CD14-positive monocyte (primary cell): ENCODE measurements around the gene CHRNB1. TPM values are rescaled to one million over a fixed set of nuclear protein-coding genes. Genes with fewer than 3 reads are reported as not detected.

ENCODE experiments used
- DNase-seq, 3 donors: peaks; one replicate each; pipeline ENCODE4 v3.0.0-alpha.2; 2011 to 2022
- H2AFZ ChIP-seq: 2 replicates; pipeline ENCODE4 v1.6.0; 2012; ENCODE audit warnings: mild to moderate bottlenecking, low read depth, low read length, inconsistent platforms; ENCODE audit not compliant: insufficient read depth, poor library complexity, severe bottlenecking
- H3K27ac ChIP-seq, 2 donors: 1 replicate in 1 of 2; 2 replicates in 1 of 2; pipeline ENCODE4 v1.5.1; 2012 to 2013; ENCODE audit warnings: low read length in 2 of 2, control low read depth in 1 of 2, inconsistent platforms in 1 of 2, low read depth in 1 of 2, mild to moderate bottlenecking in 1 of 2
- H3K27me3 ChIP-seq, 2 donors: one replicate each; pipeline versions ENCODE4 v1.6.0 to v1.6.1; 2011 to 2013; ENCODE audit warnings: low read length in 2 of 2; ENCODE audit not compliant: control insufficient read depth in 2 of 2, insufficient read depth in 2 of 2
- H3K36me3 ChIP-seq, 2 donors: replicated peaks in 1 of 2; 1 replicate in 1 of 2; 2 replicates in 1 of 2; pipeline versions ENCODE4 v1.5.1 to v1.6.1; 2012 to 2013; ENCODE audit warnings: low read length in 2 of 2, control low read depth in 1 of 2, inconsistent platforms in 1 of 2, mild to moderate bottlenecking in 1 of 2; ENCODE audit not compliant: insufficient read depth in 2 of 2, control insufficient read depth in 1 of 2
- H3K4me1 ChIP-seq, 2 donors: 1 replicate in 1 of 2; 2 replicates in 1 of 2; pipeline versions ENCODE4 v1.5.1 to v1.6.1; 2012 to 2013; ENCODE audit warnings: low read length in 2 of 2, control low read depth in 1 of 2, inconsistent platforms in 1 of 2, mild to moderate bottlenecking in 1 of 2, moderate library complexity in 1 of 2; ENCODE audit not compliant: insufficient read depth in 2 of 2, control insufficient read depth in 1 of 2
- H3K4me2 ChIP-seq: replicated peaks from 2 replicates; pipeline ENCODE3; 2012; ENCODE audit warnings: low read length, moderate library complexity, mild to moderate bottlenecking; ENCODE audit not compliant: poor library complexity, severe bottlenecking; ENCODE audit errors: extremely low read depth
- H3K4me3 ChIP-seq, 3 experiments: fragments of 200-600 bp in 1 of 3; sonication (generic) in 1 of 3; replicated peaks in 1 of 3; 1 replicate in 2 of 3; 2 replicates in 1 of 3; pipeline ENCODE4 v1.5.1; 2011 to 2013; ENCODE audit warnings: low read length in 3 of 3, mild to moderate bottlenecking in 3 of 3, control low read depth in 2 of 3, low read depth in 2 of 3, inconsistent platforms in 1 of 3, moderate library complexity in 1 of 3
- H3K79me2 ChIP-seq: 2 replicates; pipeline ENCODE4 v1.6.0; 2012; ENCODE audit warnings: mild to moderate bottlenecking, control low read depth, inconsistent platforms, low read length, moderate library complexity; ENCODE audit not compliant: insufficient read depth
- H3K9ac ChIP-seq: 2 replicates; pipeline ENCODE4 v1.6.0; 2017; ENCODE audit warnings: low read length, mild to moderate bottlenecking; ENCODE audit not compliant: insufficient read depth, poor library complexity, severe bottlenecking
- H3K9me3 ChIP-seq, 2 donors: replicated peaks in 1 of 2; 1 replicate in 1 of 2; 2 replicates in 1 of 2; pipeline versions ENCODE4 v1.5.1 to v1.6.1; 2012 to 2013; ENCODE audit warnings: low read length in 2 of 2, control low read depth in 1 of 2; ENCODE audit not compliant: control insufficient read depth in 1 of 2, insufficient read depth in 1 of 2
- H4K20me1 ChIP-seq: 2 replicates; pipeline ENCODE4 v1.6.0; 2012; ENCODE audit warnings: mild to moderate bottlenecking, low read length, control low read depth, moderate library complexity; ENCODE audit not compliant: insufficient read depth
- H3K27ac Mint-ChIP-seq, 7 donors: one replicate each; pipeline ENCODE4 v1.8.0; 2020; ENCODE audit warnings: mild to moderate bottlenecking in 7 of 7, mixed read lengths in 7 of 7, moderate library complexity in 6 of 7, inconsistent platforms in 2 of 7
- H3K27me3 Mint-ChIP-seq, 3 donors: one replicate each; pipeline ENCODE4 v1.8.0; 2021 to 2022; ENCODE audit warnings: low read depth in 3 of 3, mild to moderate bottlenecking in 3 of 3, mixed read lengths in 3 of 3, moderate library complexity in 3 of 3, inconsistent platforms in 1 of 3
- H3K36me3 Mint-ChIP-seq, 2 donors: one replicate each; pipeline ENCODE4 v1.8.0; 2020; ENCODE audit warnings: mixed read lengths in 2 of 2, inconsistent platforms in 1 of 2, mild to moderate bottlenecking in 1 of 2
- H3K4me1 Mint-ChIP-seq: one replicate; pipeline ENCODE4 v1.8.0; 2020; ENCODE audit warnings: mild to moderate bottlenecking, mixed read lengths
- H3K4me3 Mint-ChIP-seq, 2 donors: one replicate each; pipeline ENCODE4 v1.8.0; 2020; ENCODE audit warnings: mild to moderate bottlenecking in 2 of 2, mixed read lengths in 2 of 2, moderate library complexity in 1 of 2
- H3K9me3 Mint-ChIP-seq, 7 donors: one replicate each; pipeline ENCODE4 v1.8.0; 2020 to 2022; ENCODE audit warnings: mixed read lengths in 7 of 7, mild to moderate bottlenecking in 6 of 7, moderate library complexity in 6 of 7, inconsistent platforms in 2 of 7
- WGBS: methylation state at CpG from one replicate; pipeline ENCODE4 v1.1.5; 2013; ENCODE audit warnings: missing lambda C conversion rate; ENCODE audit not compliant: insufficient coverage; 5-methylcytosine and 5-hydroxymethylcytosine counted together
- intact Hi-C, 2 donors: fragments of 100-400 bp; cut with micrococcal nuclease; formaldehyde crosslinking; loops; one replicate each; pipeline versions ENCODE4 v1.15.0 to v1.15.1; 2023
- polyA plus RNA-seq, 3 donors: library from polyadenylated mRNA; depleted of rRNA in 1 of 3; unstranded in 2 of 3; stranded (reverse) in 1 of 3; fragments of 300-500 nt in 2 of 3; fragments of >200 nt in 1 of 3; fragmentation: Illumina TruSeq in 2 of 3; gene quantifications; 1 replicate in 2 of 3; 2 replicates in 1 of 3; pipeline ENCODE4 v1.2.3, GENCODE V29; 2012 to 2021
- TF ChIP-seq, protein P1 (sequence below): fragments of 200-600 bp; IDR thresholded peaks from one replicate; pipeline ENCODE4 v1.8.0; 2022; ENCODE audit warnings: antibody characterized with exemption, mild to moderate bottlenecking

Gene CHRNB1
- polyA plus RNA-seq, 3 donors = 9.3 to 15.7 (median 14.7) TPM

DNA sequence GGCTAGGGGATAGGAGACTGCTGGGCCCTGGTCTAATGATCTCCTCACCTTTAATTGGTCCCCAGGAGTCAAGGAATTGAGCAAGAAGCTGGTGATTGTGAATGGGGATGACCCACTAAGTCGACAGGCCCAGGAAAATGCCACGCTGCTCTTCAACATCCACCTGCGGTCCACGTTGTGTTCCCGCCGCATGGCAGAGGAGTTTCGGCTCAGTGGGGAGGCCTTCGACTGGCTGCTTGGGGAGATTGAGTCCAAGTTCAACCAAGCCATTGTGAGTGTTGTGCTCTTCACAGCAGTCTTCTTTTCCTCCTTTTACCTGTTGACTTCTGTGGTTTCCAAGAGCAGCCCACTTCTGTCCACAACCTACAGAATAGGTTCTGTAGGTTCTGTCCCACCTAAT, 58.7 kb downstream of the CHRNB1 start:
- H3K4me3 Mint-ChIP-seq = no peak overlapping the region
- no peaks in the 10 kb centered on the region for H3K4me1 Mint-ChIP-seq
- H3K79me2 ChIP-seq = peaks cover 4% of the 10 kb centered on the region
- H3K9me3 ChIP-seq = no peaks in the 10 kb centered on the region
- no peaks in the 10 kb centered on the region for H3K27me3 ChIP-seq
- peak overlapping the region in 1 of 7 donors; percentile 1 for H3K27ac Mint-ChIP-seq
- intact Hi-C loops = loop anchor here in 1 of 2 donors (5.0 kb wide), 1 partner anchor 84 kb away; no protein-coding TSS in a partner anchor
- no peaks in the 10 kb centered on the region for H3K9me3 Mint-ChIP-seq
- H3K4me3 ChIP-seq = no peak overlapping the region
- H3K36me3 Mint-ChIP-seq = peaks cover 84 to 97% of the 10 kb centered on the region in 2 donors
- H3K9ac ChIP-seq = no peak overlapping the region
- no peak for DNase-seq
- H2AFZ ChIP-seq = no peak overlapping the region
- peaks cover 1 to 2% (median 1%) of the 10 kb centered on the region in 3 donors for H3K27me3 Mint-ChIP-seq
- H3K36me3 ChIP-seq = peaks cover 86 to 97% of the 10 kb centered on the region in 2 donors
- peaks cover 33% of the 10 kb centered on the region for H4K20me1 ChIP-seq
- TF ChIP-seq, protein P1, sequence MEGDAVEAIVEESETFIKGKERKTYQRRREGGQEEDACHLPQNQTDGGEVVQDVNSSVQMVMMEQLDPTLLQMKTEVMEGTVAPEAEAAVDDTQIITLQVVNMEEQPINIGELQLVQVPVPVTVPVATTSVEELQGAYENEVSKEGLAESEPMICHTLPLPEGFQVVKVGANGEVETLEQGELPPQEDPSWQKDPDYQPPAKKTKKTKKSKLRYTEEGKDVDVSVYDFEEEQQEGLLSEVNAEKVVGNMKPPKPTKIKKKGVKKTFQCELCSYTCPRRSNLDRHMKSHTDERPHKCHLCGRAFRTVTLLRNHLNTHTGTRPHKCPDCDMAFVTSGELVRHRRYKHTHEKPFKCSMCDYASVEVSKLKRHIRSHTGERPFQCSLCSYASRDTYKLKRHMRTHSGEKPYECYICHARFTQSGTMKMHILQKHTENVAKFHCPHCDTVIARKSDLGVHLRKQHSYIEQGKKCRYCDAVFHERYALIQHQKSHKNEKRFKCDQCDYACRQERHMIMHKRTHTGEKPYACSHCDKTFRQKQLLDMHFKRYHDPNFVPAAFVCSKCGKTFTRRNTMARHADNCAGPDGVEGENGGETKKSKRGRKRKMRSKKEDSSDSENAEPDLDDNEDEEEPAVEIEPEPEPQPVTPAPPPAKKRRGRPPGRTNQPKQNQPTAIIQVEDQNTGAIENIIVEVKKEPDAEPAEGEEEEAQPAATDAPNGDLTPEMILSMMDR = no peak
- H3K4me2 ChIP-seq = no peak overlapping the region
- no peak overlapping the region for H3K27ac ChIP-seq
- WGBS = 95% methylated on average over 8 of the region's 8 CpGs
- H3K4me1 ChIP-seq = no peaks in the 10 kb centered on the region

Other genes starting within 250 kb of the CHRNB1 start
- 10 to 100 TPM in 1 of 3 donors, under 1 TPM in 2; 0.37 to 42.6 (median 0.39) TPM for gene DLG4, start 225.2 kb upstream of the CHRNB1 start, polyA plus RNA-seq
- 1,000 to 10,000 TPM in 1 of 3 donors, 100 to 1,000 TPM in 2; 152 to 1,231 (median 154) TPM for gene ACADVL, start 225.1 kb upstream of the CHRNB1 start, polyA plus RNA-seq
- gene DVL2, start 210.5 kb upstream of the CHRNB1 start, polyA plus RNA-seq = 1 to 10 TPM; 6.7 to 7.8 (median 7.0) TPM
- gene PHF23, start 205.6 kb upstream of the CHRNB1 start, polyA plus RNA-seq = 10 to 100 TPM; 12.0 to 18.0 (median 12.9) TPM
- gene GABARAP, start 202.6 kb upstream of the CHRNB1 start, polyA plus RNA-seq = 1,000 to 10,000 TPM; 1,029 to 2,937 (median 2,814) TPM
- gene CTDNEP1, start 193.3 kb upstream of the CHRNB1 start, polyA plus RNA-seq = 100 to 1,000 TPM in 1 of 3 donors, 10 to 100 TPM in 2; 29.5 to 198 (median 38.3) TPM
- gene ELP5, start 192.8 kb upstream of the CHRNB1 start, polyA plus RNA-seq = 10 to 100 TPM; 36.1 to 49.5 (median 44.1) TPM
- 10 to 100 TPM in 1 of 3 donors, 1 to 10 TPM in 1, under 1 TPM in 1; 0.49 to 13.4 (median 2.1) TPM for gene CLDN7, start 182.6 kb upstream of the CHRNB1 start, polyA plus RNA-seq
- not detected for gene SLC2A4, start 163.3 kb upstream of the CHRNB1 start, polyA plus RNA-seq
- not detected for gene YBX2, start 150.4 kb upstream of the CHRNB1 start, polyA plus RNA-seq
- 100 to 1,000 TPM; 465 to 511 (median 485) TPM for gene EIF5A, start 137.4 kb upstream of the CHRNB1 start, polyA plus RNA-seq
- 100 to 1,000 TPM in 1 of 3 donors, 10 to 100 TPM in 2; 53.5 to 162 (median 59.6) TPM for gene GPS2, start 129.7 kb upstream of the CHRNB1 start, polyA plus RNA-seq
- gene NEURL4, start 115.7 kb upstream of the CHRNB1 start, polyA plus RNA-seq = 10 to 100 TPM in 1 of 3 donors, under 1 TPM in 2; 0.35 to 42.6 (median 0.44) TPM
- gene ACAP1, start 108.5 kb upstream of the CHRNB1 start, polyA plus RNA-seq = 10 to 100 TPM; 32.1 to 68.5 (median 40.5) TPM
- 1 to 10 TPM; 3.4 to 5.6 (median 3.6) TPM for gene KCTD11, start 92.9 kb upstream of the CHRNB1 start, polyA plus RNA-seq
- gene TMEM95, start 89.9 kb upstream of the CHRNB1 start, polyA plus RNA-seq = not detected
- not detected for gene TNK1, start 64.0 kb upstream of the CHRNB1 start, polyA plus RNA-seq
- gene PLSCR3, start 50.5 kb upstream of the CHRNB1 start, polyA plus RNA-seq = 10 to 100 TPM; 37.6 to 70.4 (median 45.7) TPM
- 10 to 100 TPM; 39.2 to 81.4 (median 72.6) TPM for gene TMEM256, start 41.0 kb upstream of the CHRNB1 start, polyA plus RNA-seq
- under 1 TPM in 1 of 3 donors, not detected in 2; 0.55 TPM for gene NLGN2, start 37.2 kb upstream of the CHRNB1 start, polyA plus RNA-seq
- not detected for gene SPEM1, start 24.7 kb upstream of the CHRNB1 start, polyA plus RNA-seq
- gene SPEM2, start 19.4 kb upstream of the CHRNB1 start, polyA plus RNA-seq = not detected
- not detected for gene SPEM3, start 16.2 kb upstream of the CHRNB1 start, polyA plus RNA-seq
- gene TMEM102, start 9.6 kb upstream of the CHRNB1 start, polyA plus RNA-seq = 10 to 100 TPM in 1 of 3 donors, 1 to 10 TPM in 2; 5.1 to 11.3 (median 9.8) TPM
- gene FGF11, start 5.5 kb upstream of the CHRNB1 start, polyA plus RNA-seq = 1 to 10 TPM in 1 of 3 donors, not detected in 2; 2.2 TPM
- 1 to 10 TPM; 3.4 to 8.1 (median 4.4) TPM for gene ZBTB4, start 34.6 kb downstream of the CHRNB1 start, polyA plus RNA-seq
- not detected for gene SLC35G6, start 36.4 kb downstream of the CHRNB1 start, polyA plus RNA-seq
- 10 to 100 TPM; 12.1 to 27.9 (median 25.4) TPM for gene POLR2A, start 39.3 kb downstream of the CHRNB1 start, polyA plus RNA-seq
- 10 to 100 TPM; 37.7 to 98.3 (median 50.2) TPM for gene TNFSF12, start 104.0 kb downstream of the CHRNB1 start, polyA plus RNA-seq
- 100 to 1,000 TPM; 236 to 523 (median 491) TPM for gene TNFSF13, start 113.7 kb downstream of the CHRNB1 start, polyA plus RNA-seq
- gene SENP3, start 116.9 kb downstream of the CHRNB1 start, polyA plus RNA-seq = 100 to 1,000 TPM in 1 of 3 donors, 1 to 10 TPM in 2; 2.9 to 140 (median 5.6) TPM
- 100 to 1,000 TPM; 642 to 884 (median 744) TPM for gene CD68, start 134.6 kb downstream of the CHRNB1 start, polyA plus RNA-seq
- gene MPDU1, start 138.8 kb downstream of the CHRNB1 start, polyA plus RNA-seq = 100 to 1,000 TPM; 100 to 107 (median 103) TPM
- gene SOX15, start 145.0 kb downstream of the CHRNB1 start, polyA plus RNA-seq = 1 to 10 TPM in 2 of 3 donors, under 1 TPM in 1; 0.86 to 1.2 (median 1.1) TPM
- gene FXR2, start 169.8 kb downstream of the CHRNB1 start, polyA plus RNA-seq = 10 to 100 TPM in 1 of 3 donors, 1 to 10 TPM in 2; 6.2 to 23.0 (median 9.2) TPM
- 100 to 1,000 TPM in 1 of 3 donors, 10 to 100 TPM in 2; 83.4 to 155 (median 89.8) TPM for gene SAT2, start 182.8 kb downstream of the CHRNB1 start, polyA plus RNA-seq
- gene SHBG, start 185.1 kb downstream of the CHRNB1 start, polyA plus RNA-seq = under 1 TPM in 2 of 3 donors, not detected in 1; 0.43 TPM
- under 1 TPM in 1 of 3 donors, not detected in 2; 0.07 TPM for gene ATP1B2, start 205.9 kb downstream of the CHRNB1 start, polyA plus RNA-seq
- gene TP53, start 242.4 kb downstream of the CHRNB1 start, polyA plus RNA-seq = 10 to 100 TPM; 16.2 to 35.1 (median 25.8) TPM
- gene WRAP53, start 243.4 kb downstream of the CHRNB1 start, polyA plus RNA-seq = 1 to 10 TPM; 6.3 to 9.8 (median 9.1) TPM